A549 (cell line): ENCODE measurements around the gene ARVCF.

Experiments
- RFX5 ChIP-seq: fragments of 450-650 bp; IDR thresholded peaks from 2 replicates; pipeline ENCODE4 v1.7.1; 2014; ENCODE audit warnings: antibody characterized with exemption, mild to moderate bottlenecking, moderate library complexity
- RNF2 ChIP-seq: fragments of 200-600 bp; sonication (generic); IDR thresholded peaks from 2 replicates; pipeline ENCODE4 v1.6.1; 2016; ENCODE audit warnings: low read depth, mild to moderate bottlenecking, antibody characterized with exemption, moderate library complexity, borderline replicate concordance

GRCh38 chr22:19941365-19942082 lies 75.1 kb downstream of the ARVCF start, which contains the start of the genes COMT and TXNRD2:
- TF ChIP-seq RFX5 (no peak), RNF2 (no peak)
